Measurements from ENCODE around the gene ELF4.

The ELF4 gene

DNA sequence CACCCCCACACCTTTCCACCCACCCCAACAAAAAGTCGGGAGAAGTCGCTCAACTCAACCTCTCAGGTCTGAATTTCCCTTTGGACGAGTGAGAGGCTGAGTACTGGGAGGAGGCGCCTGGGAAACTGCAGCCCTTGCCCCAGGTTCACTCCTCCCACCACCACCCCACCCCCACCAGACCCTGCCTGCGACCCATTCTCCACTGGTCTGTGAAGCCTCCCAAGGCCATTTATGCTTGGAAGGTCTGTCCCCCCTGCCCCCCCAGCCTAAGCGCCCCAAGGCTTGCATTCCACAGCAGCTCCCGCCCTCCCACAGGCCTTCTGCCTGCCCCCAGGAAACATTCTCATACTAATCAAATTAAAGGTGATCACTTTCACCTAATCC, 27.2 kb downstream of the ELF4 start:
- DNase-seq, result no peak

DNA sequence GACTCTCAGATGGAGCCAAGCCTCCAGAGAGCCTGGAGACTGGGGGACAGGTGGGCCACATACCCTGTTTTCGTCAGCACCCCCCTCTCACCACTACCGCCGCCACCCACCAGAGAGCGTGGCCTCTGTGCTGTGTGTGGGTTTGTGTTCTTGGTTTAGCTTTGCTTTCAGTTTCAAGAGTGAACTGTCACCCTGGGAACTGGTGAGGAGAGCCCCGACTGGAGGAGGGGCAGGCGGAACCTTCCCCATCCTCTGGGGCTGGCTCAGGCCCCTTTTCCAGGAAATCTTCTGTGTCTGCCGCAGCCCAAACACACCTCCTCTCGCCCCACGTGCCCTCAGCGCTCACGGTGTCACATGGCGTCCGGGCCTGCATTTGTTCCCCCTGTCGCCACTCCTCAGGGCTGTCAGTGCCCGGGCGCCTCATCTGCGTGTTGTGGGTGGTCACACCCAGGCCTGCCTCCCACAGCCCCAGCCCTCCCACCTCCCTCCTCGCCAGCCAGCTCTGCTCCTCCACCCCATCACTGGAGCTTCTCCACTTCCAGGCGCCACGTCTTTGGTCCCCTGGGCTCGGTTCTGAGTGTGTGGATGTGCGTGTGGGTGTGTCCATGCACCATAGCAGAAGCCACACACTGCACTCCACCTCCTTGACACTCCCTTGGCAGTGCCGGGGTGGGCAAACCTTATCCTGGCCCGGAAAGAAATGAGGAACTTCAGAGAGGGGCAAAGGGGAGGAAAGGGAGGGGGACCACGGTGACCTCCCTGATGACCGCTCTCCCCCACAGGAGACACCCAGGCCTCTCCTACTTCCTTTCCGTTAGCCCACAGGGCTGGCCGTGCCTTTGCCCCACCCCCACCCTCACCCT, 27.8 kb downstream of the ELF4 start:
- DNase-seq, result no peak

DNA sequence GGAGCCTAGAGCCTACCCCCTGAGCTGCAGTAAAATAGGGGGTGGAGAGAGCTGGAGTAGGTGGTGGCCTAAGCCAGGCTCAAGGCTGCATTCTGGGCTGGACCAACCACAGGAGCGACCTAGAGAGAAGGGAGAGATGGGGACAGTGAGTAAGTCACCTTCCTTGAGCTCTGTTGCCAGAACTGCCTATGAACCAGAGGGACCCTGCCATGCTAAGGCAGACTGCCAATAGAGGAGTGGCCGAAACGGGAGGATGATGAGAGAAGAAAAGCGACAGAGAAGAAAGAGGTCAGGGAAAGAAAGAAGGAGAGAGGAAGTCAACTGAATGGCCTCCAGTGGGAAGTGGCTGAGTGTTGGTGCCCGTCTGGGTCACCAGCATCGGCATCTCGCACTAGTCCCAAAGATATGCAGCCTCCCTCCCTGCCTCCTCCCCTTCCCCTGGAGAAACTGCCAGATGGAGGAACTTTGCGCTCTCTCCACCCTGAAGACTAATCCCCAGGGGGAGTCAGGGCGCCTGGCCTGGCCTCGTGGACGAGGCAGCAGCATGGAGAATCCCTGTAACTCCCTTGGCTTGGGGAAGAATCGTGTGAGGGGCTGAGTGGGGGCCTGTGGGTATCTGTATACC, 28.8 kb downstream of the ELF4 start:
- DNase-seq, result no peak

DNA sequence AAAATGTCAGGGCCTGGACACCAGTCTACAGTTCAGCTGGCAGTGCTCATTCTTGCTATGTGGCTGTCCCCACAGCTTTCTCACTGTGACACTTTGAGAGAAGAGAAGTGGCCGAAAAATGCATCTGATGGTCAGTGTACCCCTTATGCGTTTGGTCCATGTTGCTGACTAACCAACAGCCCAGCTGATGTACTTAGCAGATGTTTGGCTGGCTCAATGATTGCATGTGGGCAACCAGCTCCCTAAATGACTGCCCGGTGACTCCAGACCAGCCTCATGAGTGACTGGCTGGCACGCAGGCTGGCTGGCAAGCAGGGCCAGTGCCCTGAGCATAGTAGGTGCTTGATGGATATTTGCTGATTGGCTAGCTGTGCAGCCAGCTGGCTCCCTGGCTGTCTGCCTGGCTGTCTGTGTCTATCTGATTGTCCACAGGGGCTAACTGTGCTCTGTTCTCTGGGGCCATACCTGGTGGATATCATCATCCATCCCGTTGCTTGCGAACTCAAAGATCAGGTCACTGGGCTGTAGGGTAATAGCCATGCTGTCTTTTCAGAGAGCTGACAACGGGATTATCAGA, 29.4 kb downstream of the ELF4 start:
- no peak for DNase-seq

DNA sequence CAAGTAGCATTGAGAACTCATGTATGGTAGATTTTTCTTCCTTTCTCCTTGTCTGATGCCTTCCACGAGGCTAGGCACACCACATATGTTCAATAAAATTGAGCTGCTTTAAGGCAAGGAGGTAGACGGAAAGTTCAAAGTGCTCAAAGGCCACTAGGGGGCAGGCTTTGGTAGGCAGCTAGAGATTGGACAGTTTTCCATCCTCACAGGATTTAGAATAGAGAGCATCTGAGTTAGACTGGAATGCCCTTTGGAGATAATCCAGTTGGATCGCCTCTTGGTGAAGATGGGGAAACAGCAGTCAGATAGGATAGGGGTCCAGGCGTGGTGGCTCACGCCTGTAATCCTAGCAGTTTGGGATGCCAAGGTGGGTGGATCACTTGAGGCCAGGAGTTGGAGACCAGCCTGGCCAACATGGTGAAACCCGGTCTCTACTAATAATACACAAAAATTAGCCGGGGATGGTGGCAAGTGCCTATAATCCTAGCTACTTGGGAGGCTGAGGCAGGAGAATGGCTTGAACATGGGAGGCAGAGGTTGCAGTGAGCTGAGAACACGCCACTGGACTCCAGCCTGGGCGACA, 30.4 kb downstream of the ELF4 start:
- DNase-seq, result peak; percentile 5

DNA sequence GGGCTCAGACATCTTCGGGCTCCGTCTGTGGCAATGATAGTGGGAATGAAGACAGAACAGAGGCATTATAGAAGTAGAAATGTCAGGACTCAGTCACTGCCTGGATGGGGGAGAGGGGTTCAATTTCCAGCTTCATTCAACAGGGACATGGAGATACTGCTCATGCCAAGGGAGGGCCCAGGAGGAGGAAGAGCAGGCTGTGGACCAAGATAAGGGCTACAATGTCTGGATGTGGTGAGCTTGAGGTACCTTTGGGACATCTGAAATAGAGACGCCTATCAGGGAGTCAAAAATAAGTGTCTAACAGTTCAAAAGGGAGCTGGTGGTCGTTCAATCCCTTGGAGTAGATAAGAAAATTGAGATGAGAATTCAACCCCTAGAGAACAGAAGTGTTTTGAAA, 34.5 kb downstream of the ELF4 start:
- DNase-seq, result no peak

DNA sequence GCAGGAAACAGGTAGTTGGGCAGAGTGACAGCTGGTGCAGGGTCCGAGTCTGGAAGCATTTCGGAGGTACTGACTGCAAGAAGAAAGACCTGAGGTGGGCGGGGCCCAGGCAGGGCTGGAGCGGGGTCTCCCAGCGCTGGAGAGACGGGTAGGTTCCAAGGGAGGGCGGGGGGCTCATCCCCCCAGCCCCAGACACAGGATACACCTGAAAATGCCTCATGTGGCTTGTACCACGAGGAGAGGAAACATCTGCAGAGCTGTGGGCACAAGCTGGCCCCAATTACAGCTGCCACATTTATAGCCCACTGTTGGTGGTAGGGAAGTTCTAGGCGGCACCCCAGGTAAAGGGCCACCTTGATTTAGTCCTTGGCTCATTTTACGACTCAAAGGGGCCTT, 38.0 kb downstream of the ELF4 start:
- no peak for DNase-seq

DNA sequence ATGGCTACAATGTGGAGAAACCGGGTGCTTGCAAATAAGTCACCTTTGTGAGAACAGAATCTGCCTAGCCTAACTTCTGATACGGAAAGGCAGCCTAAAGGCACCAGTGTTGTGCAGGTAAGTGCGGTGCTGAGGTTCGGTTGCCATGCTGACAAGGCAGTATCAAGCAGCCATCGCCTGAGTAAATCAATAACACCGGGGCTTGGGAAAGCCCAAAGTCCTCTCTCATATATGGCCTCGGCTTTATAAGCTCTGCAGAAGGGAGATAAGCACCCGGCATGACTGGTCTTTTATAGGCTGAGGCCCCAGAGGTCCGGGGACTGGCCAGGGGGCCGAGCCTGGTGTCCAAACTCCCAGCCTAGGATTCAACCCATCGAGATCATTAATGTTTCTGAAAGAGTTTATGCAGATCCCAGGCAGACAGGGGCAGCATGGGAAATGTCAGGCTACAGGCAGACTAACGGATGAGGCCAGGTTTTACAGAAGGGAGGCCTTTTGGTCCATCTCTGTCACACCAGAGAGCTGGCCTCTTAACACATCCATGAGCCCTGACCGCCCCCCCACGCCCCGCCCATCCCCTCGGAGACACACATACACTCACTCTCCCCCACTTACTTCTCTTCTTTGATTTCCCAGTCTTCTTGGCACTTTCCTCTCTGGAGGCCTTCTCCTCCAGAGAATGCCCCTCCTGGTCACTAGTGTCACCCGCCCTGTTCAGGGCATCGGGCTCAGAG, 38.5 kb downstream of the ELF4 start:
- no peak for DNase-seq

DNA sequence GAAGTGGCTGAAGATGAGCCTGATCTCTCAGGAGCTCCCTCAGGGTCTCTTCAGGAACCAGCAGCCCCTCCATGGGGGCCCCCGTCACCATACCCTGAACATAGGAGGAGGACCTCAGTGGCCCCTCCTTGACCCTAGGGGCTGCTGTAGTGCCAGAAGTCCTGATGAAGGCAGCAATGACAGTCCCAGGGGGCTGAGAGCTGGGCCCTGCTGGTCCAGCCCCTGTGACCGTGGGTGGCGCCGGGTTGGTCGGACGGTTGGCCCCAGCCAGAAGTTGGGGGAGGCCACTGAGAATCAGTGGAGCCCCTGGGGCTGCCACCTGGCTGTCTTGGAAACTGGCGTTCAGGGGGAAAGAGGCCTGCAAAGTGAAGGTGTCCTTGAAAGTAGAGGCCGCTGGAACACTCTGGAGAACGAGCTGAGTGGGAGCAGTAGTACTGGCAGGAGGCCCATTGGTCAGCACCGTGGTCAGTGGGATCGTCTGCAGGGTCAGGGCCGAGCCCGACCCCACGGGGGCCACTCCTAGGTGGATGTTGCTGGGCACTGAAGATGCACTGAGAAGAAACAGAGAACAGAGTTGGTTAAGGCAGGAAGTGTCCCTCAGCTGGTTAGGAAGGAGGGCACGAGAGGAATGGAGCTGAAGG, 43.2 kb downstream of the ELF4 start:
- DNase-seq, result no peak

DNA sequence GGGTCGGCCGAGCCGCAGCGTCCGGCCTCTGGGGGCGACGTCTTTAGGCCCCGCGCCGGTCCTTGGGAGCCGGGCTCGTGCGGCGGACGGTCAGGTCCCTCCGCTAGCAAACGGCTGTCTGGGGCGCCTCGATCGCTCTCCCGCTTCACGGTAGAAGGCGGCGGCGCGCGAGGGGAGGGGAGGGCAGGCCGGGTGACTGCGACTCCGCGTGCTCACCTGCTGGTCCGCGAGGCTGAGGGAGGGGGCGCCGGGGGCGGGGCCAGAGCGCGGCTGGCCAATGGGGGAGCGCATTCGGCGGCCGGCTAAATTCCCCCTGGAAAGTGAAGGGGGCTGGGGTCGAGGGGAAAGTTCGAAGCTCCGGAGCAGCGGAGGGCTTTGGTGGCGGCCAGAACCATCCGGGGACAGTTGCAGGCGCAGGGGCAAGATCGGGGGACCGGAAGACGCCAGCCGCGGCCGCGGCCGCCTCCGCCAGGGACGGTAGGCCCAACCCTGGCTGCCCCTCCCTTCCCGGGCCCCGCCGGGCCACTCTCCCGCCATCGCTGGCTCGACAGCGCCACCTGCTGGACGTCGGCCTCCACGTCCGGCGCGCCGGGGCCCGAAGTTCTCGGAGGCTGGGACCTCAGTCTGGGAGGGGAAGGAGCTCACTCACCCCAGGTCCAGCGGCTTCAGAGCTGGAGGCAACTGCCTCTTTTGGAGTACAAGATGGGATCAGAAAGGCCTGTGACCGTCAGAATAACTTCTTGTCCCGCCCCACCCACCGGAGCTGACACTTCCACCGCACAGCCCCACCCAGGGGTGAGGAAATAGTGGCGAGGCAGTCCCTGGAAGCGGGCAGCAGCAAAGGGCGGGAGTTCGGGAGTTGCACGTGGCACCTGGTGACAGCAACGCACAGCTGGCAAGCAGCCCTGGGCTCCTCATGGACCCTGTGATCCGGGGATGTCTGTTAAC, 49.9 kb downstream of the ELF4 start:
- peak; percentile 36 for DNase-seq

DNA sequence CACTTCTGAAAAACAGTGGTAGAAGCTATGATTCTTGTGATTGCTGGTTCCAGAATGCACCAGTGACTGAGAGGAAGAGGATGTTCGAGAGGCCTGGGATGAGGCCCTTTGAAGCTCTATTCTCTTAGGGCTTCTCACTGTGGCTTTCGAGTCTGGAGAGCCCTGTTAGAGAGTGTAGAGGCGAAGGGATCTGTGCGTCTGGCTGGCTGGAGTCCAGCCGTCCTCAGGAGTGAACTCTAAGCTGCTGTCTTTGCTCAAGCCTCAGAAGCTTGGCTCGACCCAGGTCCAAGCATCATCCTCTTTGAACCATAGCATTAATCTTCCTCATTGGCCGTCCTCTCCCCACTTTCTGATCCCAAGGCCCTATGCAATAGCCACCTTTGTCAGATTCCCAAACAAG, 51.6 kb downstream of the ELF4 start:
- no peak for DNase-seq

DNA sequence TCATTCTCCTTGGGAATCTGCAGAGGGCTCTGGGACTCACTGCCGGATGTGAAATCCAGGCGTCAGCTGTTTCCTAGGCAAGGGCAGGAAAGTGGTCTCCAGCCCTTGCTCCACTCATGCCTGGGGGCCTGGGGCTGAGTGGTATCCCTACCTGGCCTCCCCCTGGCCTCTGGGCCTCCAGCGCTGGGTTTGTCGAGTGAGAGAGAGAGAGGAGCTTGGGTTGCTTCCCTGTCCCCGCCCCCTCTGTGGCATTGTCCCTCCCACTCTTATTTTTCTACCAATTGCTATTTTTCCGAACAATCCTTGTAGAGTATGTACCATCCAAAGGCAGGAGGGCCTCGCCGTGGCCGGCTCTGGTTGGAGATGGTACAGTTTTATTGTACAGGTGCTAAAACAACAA, 53.1 kb downstream of the ELF4 start:
- no peak for DNase-seq

DNA sequence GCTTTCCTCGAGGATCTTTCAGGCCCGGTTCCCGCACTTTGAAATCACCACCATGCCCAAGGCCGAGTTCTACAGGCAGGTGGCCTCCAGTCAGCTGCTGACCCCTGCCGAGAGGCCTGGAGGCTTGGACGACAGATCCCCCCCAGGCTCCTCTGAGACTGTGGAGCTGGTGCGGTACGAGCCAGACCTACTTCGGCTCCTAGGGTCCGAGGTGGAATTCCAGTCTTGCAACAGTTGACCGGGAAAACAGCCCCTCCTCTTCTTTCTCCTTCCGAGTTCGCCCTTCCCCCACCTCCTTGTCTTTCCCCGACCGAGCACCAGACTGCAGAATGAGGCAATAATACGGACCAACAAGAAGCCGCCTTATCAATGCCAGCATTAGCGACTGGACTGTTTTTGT, 54.4 kb downstream of the ELF4 start:
- DNase-seq, result no peak

DNA sequence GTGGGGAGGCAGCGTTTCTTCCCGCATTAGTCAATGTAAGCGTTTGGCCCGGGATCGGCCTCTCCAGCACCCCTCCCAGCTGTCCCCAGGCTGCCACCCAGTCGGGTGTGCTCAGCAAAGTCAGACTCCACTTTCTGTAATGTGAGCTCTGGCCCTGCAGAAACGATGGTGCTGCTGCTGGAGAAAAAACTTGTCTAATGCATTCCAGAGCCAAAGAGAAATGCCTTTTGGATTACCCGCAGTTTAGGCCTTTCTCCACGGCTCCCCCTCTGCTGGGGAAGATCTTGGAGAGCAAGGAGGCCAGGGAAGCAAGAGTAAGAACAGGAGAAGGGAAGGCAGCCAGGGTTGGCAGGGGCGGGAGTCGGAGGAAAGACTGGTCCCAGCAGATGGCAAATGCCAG, 55.2 kb downstream of the ELF4 start:
- no peak for DNase-seq

DNA sequence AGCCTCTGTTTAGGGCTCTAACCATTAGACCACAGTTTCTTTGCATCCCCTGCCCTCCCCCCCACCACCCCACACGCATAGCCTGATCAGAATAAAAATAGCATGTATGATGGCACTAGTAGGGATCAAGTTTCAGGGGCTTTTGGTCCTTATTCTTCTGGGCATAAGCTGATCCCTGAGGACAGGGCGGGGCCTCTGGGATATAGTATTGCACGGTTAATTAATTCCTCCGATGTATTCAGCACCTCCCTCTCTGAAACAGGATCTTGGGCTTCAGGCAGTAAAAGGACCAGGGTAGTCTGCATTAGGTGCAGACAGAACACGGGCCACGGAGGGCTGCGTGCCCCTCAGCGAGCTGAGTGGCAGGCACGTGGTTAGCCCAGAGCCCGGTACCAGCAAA, 57.1 kb downstream of the ELF4 start:
- DNase-seq, result no peak

DNA sequence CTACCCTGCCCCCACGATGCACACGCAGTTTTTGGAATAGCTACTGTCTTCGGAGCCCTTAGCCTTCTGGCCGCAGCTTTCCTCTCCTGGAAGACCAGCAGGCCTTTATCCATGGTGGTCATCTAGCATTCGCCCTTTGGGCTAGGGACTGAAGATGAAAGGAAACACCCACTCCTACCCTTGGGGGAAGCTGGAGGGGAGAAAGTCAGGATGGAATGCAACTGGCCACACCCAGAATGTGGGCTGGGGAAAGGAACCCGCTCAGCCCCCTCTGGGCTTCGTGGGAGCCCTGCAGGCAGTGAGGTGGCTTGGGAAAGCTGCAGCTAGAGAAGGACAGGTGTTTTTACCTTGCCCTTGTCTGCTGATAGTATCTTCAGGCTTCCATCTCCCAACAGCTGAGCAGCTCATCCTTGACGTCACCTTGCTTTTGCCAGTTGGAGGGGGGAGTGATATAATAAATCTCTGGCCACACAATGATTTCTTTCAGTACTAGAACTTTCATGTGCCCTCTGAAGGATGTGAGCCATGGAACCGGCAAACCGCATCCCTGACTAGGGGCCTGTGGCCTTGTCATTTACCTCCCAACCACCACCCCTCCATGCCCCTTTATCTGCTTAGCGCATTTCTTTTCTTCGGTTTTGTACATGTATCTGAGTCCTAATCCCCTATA, 59.0 kb downstream of the ELF4 start:
- DNase-seq, result no peak

DNA sequence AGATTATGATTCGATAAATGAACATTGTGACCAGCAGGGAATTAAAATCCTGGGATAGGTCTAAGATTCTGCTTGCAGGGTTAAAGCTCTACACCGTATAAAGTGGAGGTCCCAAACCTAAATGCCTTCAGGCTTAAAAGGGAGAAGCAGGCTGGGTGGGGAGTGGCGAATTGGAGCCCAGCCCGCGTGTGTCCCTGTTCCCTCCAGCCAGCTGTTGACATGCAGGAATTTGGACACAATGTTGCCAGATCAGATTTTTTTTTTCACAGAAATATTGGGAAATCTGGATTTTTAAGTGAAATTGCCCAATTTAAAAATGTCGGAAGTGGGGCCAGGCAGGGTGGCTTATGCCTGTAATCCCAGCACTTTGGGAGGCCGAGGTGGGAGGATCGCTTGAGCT, 60.5 kb downstream of the ELF4 start:
- DNase-seq, result no peak

DNA sequence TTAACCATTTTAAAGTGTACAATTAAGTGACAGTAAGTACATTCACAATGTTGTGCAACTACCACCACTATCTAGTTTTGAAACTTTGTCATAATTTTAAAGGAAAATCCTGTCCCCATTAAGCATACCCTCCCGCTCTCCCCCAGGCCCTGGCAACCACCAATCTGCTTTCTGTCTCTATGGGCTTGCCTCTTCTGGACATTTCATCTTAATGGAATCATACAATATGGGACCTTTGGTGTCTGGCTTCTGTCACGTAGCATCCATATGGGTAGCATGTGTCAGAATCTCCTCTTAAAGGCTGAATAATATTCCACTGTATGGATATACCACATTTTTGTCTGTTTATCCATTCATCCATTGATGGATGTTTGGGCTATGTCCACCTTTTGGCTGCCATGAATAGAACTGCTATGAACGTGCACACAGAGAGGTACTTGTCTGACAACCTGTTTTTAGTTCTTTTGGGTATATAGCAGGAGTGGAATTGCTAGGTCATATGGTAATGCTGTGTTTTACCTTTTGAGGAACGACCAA, 61.5 kb downstream of the ELF4 start:
- no peak for DNase-seq

DNA sequence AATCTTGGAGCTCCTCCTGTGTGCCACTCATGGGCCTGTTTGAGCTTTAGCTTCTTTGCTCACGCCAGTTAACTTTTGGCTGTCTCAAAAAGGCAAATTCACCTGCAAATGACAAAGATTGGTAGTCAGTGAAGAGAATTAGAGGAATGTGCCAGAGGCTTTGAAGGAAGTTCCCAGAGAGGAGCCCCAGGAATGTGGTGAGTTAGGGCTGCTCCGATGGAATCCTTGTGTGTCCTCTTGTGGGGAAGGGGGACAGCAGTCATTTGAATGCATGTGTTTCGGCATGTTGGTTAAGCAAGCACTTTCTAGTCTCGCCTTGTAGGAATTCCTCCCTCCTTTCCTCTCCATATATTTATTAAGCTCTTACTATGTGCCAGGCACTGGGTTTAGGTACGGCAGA, 62.9 kb downstream of the ELF4 start:
- DNase-seq, result no peak

DNA sequence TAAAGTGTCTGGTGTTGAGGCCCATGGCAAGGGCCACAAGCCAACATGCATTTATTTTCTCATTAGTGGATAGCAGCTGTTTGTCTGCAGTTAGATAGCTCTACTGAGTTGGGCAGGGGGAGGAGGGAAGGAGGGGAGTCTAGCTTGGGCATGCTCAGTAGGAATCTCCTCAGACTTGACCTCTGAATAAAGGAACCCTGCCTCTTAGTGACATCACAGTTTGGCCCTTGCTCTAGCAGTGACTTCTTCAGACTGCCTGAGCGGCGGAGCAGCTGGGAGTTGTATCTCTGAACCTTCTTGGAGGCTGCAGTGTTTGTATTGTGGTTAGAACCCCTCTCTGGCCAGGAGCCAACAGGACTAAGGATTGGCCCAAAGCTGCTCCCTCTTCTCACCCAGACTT, 70.5 kb downstream of the ELF4 start:
- DNase-seq, result no peak

DNA sequence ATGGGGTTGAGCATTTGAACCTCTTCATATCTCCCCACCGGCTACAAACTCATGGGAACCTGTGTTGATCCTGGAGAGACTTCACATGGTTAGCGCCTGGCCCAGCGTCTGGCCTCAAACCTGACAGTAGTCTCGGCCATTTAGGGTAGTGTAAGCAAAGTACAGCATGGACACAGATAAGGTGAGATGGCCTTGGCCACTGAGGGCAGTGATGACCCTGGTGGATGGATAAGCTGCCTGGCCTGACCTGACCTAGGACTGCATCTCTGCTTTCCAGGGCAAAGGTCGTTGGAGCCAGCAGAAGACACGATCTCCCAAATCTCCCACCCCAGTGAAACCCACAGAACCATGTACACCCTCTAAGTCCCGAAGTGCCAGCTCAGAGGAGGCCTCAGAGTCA, 76.1 kb downstream of the ELF4 start:
- no peak for DNase-seq

Measured in DMS79 (cell line).